ENCODE data around the gene PROM1. TPM values are rescaled to one million over a fixed set of nuclear protein-coding genes. Genes with fewer than 3 reads are reported as not detected.

Gene PROM1
- total and polyA plus RNA-seq, 2 of the 8 experiments (the other 6 are each of a cell fraction or from before 2014, with no cell fraction given) = 36.0 to 59.7 TPM

- TF ChIP-seq ATF3 (IDR thresholded peaks at IDR 0.05; ENCODE audit: insufficient read depth, low read depth, low read length) = no peak
- no peak for TF ChIP-seq TEAD4 (IDR thresholded peaks at IDR 0.05; ENCODE audit: low read depth, low read length)
- TF ChIP-seq EGR1 (IDR thresholded peaks at IDR 0.05; ENCODE audit: borderline replicate concordance, low read depth, low read length) = no peak
- TF ChIP-seq POU5F1 (IDR thresholded peaks at IDR 0.05; ENCODE audit: low read depth, low read length) = no peak
These were observed 8.8 kb downstream of the PROM1 start (continued) for GRCh38 chr4:16075061-16075460.

Measured in H1 (cell line).